ENCODE data around the gene CDC42BPB. TPM values are rescaled to one million over a fixed set of nuclear protein-coding genes. Genes with fewer than 3 reads are reported as not detected.
"Not testable (repeated sequence)": the region's sequence is repeated elsewhere in the genome, so short reads cannot be mapped to it uniquely, and the experiment has no call there.

The CDC42BPB gene
- total RNA-seq, 2 experiments from 2014 or later, result 6.4 to 7.4 TPM

- no peaks in the 10 kb centered on the region for H3K4me1 Mint-ChIP-seq (ENCODE audit: low read depth)
- DNase-seq, result no peak
- no peaks in the 10 kb centered on the region for H3K9me3 Mint-ChIP-seq
- no peak overlapping the region for H3K27ac Mint-ChIP-seq
- POLR2A ChIA-PET, result no interaction called here
- no peak overlapping the region for H3K4me3 Mint-ChIP-seq
- CTCF ChIA-PET, result no interaction called here
- H3K27me3 Mint-ChIP-seq, result no peaks in the 10 kb centered on the region
- no peaks in the 10 kb centered on the region for H3K36me3 Mint-ChIP-seq
- intact Hi-C loops (cut with micrococcal nuclease), result no loop called here
These were observed 29.9 kb downstream of the CDC42BPB start for GRCh38 chr14:103027451-103027850.

- CTCF ChIA-PET, result no interaction called here
- H3K4me3 Mint-ChIP-seq, result no peak overlapping the region
- POLR2A ChIA-PET, result no interaction called here
These were observed 30.4 kb downstream of the CDC42BPB start for GRCh38 chr14:103026988-103027387.

GRCh38 chr14:103026196-103026595 lies 31.2 kb downstream of the CDC42BPB start:
- POLR2A ChIA-PET; H3K4me1 Mint-ChIP-seq (ENCODE audit: low read depth); H3K27ac Mint-ChIP-seq; intact Hi-C loops (cut with micrococcal nuclease); H3K9me3 Mint-ChIP-seq; CTCF ChIA-PET; DNase-seq; H3K27me3 Mint-ChIP-seq; H3K4me3 Mint-ChIP-seq; H3K36me3 Mint-ChIP-seq: not testable (repeated sequence)

More at GRCh38 chr14:103026988-103027387, 30.4 kb downstream of the CDC42BPB start:
- no peaks in the 10 kb centered on the region for H3K9me3 Mint-ChIP-seq
- no peaks in the 10 kb centered on the region for H3K36me3 Mint-ChIP-seq
- H3K27ac Mint-ChIP-seq, result no peak overlapping the region
- no peak for DNase-seq
- H3K27me3 Mint-ChIP-seq, result no peaks in the 10 kb centered on the region
- intact Hi-C loops (cut with micrococcal nuclease), result no loop called here
- H3K4me1 Mint-ChIP-seq (ENCODE audit: low read depth), result no peaks in the 10 kb centered on the region

DNA sequence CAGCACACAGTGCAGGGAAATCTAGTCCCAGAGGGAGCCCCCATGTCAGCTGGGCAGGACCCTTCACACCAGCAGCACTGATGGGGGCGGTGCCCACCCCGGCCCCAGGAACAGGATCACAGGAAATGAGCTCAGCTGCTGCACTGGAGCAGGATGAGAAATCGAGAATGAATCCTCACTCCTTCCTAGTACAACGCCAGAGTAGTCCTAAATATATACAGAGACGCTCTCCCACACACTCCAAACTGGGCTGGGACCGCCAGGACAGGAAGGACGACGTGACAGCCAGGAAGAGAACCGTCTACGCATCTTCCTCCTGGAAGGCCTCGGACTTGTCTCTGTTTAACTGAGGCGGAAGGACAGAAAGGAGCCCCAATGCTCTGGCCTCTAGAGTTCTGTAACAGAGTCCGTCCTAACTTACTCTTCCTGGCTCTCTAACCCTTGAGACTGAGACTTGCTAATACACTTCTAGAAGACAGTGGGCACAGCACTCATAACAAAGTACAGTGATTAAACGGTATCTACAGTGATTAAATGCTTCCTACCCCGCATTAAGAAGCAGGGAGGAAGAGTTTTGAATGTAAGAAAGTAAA lies 33.4 kb downstream of the CDC42BPB start:
- no peaks in the 10 kb centered on the region for H3K9me3 Mint-ChIP-seq
- no peaks in the 10 kb centered on the region for H3K27me3 Mint-ChIP-seq
- no peaks in the 10 kb centered on the region for H3K4me1 Mint-ChIP-seq (ENCODE audit: low read depth)
- H3K27ac Mint-ChIP-seq, result no peak overlapping the region
- no peak for DNase-seq
- intact Hi-C loops (cut with micrococcal nuclease), result no loop called here
- no peak overlapping the region for H3K4me3 Mint-ChIP-seq
- CTCF ChIA-PET, result no interaction called here
- POLR2A ChIA-PET, result no interaction called here
- no peaks in the 10 kb centered on the region for H3K36me3 Mint-ChIP-seq

DNA sequence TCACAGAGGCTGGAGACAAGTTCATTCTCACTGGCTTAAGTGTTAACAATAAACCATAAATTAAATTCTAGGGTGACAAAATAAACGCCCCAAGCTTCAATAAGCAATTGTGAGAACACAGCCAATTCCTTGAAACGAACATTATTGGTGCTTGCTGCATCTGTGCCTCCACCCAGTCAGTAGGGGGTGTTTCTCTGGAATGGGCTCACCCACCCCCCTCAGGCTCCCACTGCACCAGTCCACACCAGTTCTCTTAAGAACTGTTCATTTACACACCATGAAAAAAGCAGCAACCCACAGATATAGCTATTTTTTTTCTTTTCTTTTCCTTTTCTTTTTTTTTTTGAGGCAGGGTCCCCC lies 34.7 kb downstream of the CDC42BPB start:
- POLR2A ChIA-PET, result no interaction called here
- Mint-ChIP-seq H3K4me3 (no peak overlapping the region), H3K4me1 (ENCODE audit: low read depth) (no peaks in the 10 kb centered on the region), H3K27me3 (peaks cover 2% of the 10 kb centered on the region), H3K27ac (no peak overlapping the region), H3K9me3 (no peaks in the 10 kb centered on the region), H3K36me3 (no peaks in the 10 kb centered on the region)
- CTCF ChIA-PET, result no interaction called here
- intact Hi-C loops (cut with micrococcal nuclease), result no loop called here
- no peak for DNase-seq

- DNase-seq, result no peak
- H3K4me1 Mint-ChIP-seq (ENCODE audit: low read depth), result no peaks in the 10 kb centered on the region
- H3K27ac Mint-ChIP-seq, result no peak overlapping the region
- CTCF ChIA-PET, result no interaction called here
- no peaks in the 10 kb centered on the region for H3K36me3 Mint-ChIP-seq
- H3K27me3 Mint-ChIP-seq, result peaks cover 2% of the 10 kb centered on the region
- POLR2A ChIA-PET, result no interaction called here
- H3K4me3 Mint-ChIP-seq, result no peak overlapping the region
- intact Hi-C loops (cut with micrococcal nuclease), result no loop called here
- H3K9me3 Mint-ChIP-seq, result no peaks in the 10 kb centered on the region
These were observed 35.2 kb downstream of the CDC42BPB start for GRCh38 chr14:103022002-103022684.

DNA sequence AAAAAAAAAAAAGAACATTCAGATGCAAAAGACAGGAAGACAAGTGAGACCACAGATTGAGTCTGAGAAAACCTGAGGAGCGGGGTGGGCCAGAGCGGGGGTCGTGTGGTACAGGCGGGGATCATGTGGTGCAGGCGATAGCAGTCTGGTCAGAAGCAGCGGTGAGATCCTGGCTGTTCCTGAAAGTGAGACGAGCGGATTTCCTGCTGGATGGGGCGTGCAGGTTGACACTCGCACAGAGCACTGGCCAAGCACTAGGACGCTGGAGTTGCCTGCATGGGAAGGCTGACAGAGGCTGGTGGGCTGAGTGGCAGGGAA lies 35.7 kb downstream of the CDC42BPB start:
- Mint-ChIP-seq H3K9me3 (no peaks in the 10 kb centered on the region), H3K27me3 (peaks cover 2% of the 10 kb centered on the region), H3K27ac (no peak overlapping the region), H3K4me3 (no peak overlapping the region), H3K36me3 (no peaks in the 10 kb centered on the region), H3K4me1 (ENCODE audit: low read depth) (no peaks in the 10 kb centered on the region)
- CTCF ChIA-PET, result no interaction called here
- POLR2A ChIA-PET, result no interaction called here
- no peak for DNase-seq
- intact Hi-C loops (cut with micrococcal nuclease), result no loop called here

DNA sequence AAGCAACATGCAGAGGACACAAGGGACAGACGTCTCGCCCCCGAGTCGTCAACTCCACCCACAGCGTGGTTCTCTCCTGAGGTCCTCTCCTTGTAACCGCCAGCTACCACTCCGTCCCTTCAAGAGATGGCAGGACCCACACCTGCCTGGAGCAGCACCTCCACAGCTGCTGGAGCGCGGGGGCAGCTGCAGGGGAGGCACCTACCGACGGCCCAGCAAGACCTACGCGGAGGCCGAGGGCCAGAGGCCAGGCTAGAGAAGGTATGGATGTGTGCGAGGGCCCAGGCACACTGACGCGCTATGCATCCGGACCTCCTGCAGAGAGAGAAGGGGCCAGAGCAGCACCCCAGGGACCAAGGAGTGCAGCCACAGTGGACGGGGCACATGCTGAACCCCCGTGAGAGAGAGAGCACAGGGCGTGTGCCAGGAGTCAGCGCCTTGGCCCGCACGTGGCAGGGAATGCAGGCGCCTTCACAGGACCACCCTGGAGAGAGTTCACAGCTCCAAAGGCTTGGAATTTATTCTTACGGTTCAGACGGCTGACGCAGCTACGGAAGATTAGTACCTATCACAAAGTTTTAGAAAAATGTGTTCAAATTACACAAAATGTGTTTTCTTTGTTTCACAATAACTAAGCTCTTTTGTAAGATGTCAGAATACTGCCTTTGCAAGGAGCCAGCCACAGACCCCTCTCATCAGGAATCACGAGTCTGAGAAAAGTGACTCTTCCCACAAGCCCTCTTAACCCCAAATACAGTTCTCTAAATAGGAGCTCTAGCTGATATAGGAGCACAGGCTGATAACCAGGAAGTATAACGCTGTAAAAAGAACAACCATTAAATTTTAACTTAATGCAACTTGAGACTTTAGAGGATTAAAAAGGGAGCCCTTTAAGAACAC lies 36.8 kb downstream of the CDC42BPB start:
- intact Hi-C loops (cut with micrococcal nuclease), result no loop called here
- H3K9me3 Mint-ChIP-seq, result no peaks in the 10 kb centered on the region
- H3K4me3 Mint-ChIP-seq, result no peak overlapping the region
- no peak for DNase-seq
- no peaks in the 10 kb centered on the region for H3K4me1 Mint-ChIP-seq (ENCODE audit: low read depth)
- ChIA-PET CTCF (no interaction called here), POLR2A (no interaction called here)
- no peak overlapping the region for H3K27ac Mint-ChIP-seq
- H3K36me3 Mint-ChIP-seq, result no peaks in the 10 kb centered on the region
- peaks cover 2% of the 10 kb centered on the region for H3K27me3 Mint-ChIP-seq

DNA sequence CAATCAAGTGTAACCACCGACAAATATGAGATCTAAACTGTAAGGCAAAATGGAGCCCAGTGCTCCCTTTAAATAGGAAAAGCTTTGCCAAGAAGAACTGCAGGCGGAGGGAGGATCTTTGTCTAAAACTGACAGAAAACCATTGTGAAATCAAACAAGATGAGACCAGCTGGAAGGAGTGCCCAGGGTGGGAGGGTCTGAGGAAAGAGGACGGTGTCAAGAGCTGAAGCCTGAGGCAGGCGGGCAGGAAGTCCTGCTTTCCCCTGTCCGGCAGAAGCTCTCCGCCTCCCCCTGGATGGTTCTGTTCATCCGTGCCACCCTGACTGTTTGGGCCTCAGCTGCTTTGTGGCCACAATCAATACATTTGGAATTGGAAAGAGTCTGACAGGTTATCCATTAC lies 37.5 kb downstream of the CDC42BPB start:
- Mint-ChIP-seq H3K27me3 (peaks cover 2% of the 10 kb centered on the region), H3K9me3 (no peaks in the 10 kb centered on the region), H3K4me1 (ENCODE audit: low read depth) (peaks cover 2% of the 10 kb centered on the region), H3K36me3 (no peaks in the 10 kb centered on the region), H3K27ac (no peak overlapping the region), H3K4me3 (no peak overlapping the region)
- DNase-seq, result no peak
- intact Hi-C loops (cut with micrococcal nuclease), result no loop called here
- ChIA-PET CTCF (no interaction called here), POLR2A (no interaction called here)

GRCh38 chr14:103019236-103019635 lies 38.1 kb downstream of the CDC42BPB start:
- POLR2A ChIA-PET, result no interaction called here
- no peak overlapping the region for H3K27ac Mint-ChIP-seq
- peaks cover 8% of the 10 kb centered on the region for H3K4me1 Mint-ChIP-seq (ENCODE audit: low read depth)
- peaks cover 2% of the 10 kb centered on the region for H3K27me3 Mint-ChIP-seq
- CTCF ChIA-PET, result no interaction called here
- H3K9me3 Mint-ChIP-seq, result no peaks in the 10 kb centered on the region
- H3K4me3 Mint-ChIP-seq, result no peak overlapping the region
- DNase-seq, result no peak
- intact Hi-C loops (cut with micrococcal nuclease), result no loop called here
- no peaks in the 10 kb centered on the region for H3K36me3 Mint-ChIP-seq

DNA sequence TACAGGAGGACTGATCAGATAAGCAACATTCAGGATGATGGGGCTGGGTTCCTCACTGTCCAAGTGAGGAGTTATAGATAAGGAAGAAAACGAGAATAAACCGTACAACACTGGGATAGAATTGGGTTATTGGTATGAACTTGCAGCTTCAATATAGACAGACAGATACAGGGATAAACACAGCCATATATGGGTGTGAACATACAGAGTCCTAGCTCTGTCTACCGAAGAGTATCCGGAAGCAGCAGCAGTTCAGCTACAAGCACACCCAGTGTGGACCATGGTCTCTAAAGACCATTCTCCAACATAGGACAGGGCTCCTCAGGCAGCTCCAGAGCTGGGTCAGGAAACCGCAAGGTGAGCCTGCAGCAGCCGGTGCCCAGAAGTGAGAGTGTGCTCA lies 40.8 kb downstream of the CDC42BPB start:
- DNase-seq, result no peak
- Mint-ChIP-seq H3K36me3 (no peaks in the 10 kb centered on the region), H3K4me3 (no peak overlapping the region), H3K27ac (no peak overlapping the region), H3K27me3 (peaks cover 2% of the 10 kb centered on the region), H3K9me3 (no peaks in the 10 kb centered on the region), H3K4me1 (ENCODE audit: low read depth) (peaks cover 9% of the 10 kb centered on the region)
- CTCF ChIA-PET, result interaction anchor here (0.5 kb wide), 1 partner anchor 348 kb away, joined by 3 read pairs; no protein-coding TSS in a partner anchor
- POLR2A ChIA-PET, result no interaction called here
- intact Hi-C loops (cut with micrococcal nuclease), result no loop called here

GRCh38 chr14:103016071-103016470 lies 41.3 kb downstream of the CDC42BPB start:
- DNase-seq, result no peak
- ChIA-PET CTCF (no interaction called here), POLR2A (no interaction called here)
- Mint-ChIP-seq H3K27ac (no peak overlapping the region), H3K4me1 (ENCODE audit: low read depth) (peaks cover 9% of the 10 kb centered on the region), H3K9me3 (no peaks in the 10 kb centered on the region), H3K4me3 (no peak overlapping the region), H3K27me3 (peaks cover 2% of the 10 kb centered on the region), H3K36me3 (no peaks in the 10 kb centered on the region)
- intact Hi-C loops (cut with micrococcal nuclease), result no loop called here

DNA sequence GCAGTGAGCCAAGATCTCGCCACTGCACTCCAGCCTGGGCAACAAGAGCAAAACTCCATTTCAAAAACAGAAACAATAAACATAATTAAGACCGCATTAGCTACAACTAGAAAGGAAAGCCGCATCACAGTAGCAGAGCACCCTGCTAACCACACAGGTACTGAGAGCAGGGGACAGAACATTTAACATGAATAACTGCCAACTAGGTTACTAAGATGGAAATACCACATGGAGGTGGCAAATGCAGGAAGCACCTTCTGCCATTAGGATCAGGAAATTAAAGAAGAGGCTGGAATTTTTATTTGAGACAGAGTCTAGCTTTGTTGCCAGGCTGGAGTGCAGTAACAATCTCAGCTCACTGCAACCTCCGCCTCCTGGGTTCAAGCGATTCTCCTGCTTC lies 41.9 kb downstream of the CDC42BPB start:
- peaks cover 9% of the 10 kb centered on the region for H3K4me1 Mint-ChIP-seq (ENCODE audit: low read depth)
- H3K9me3 Mint-ChIP-seq, result no peaks in the 10 kb centered on the region
- no peak overlapping the region for H3K27ac Mint-ChIP-seq
- no peaks in the 10 kb centered on the region for H3K36me3 Mint-ChIP-seq
- POLR2A ChIA-PET, result no interaction called here
- peaks cover 2% of the 10 kb centered on the region for H3K27me3 Mint-ChIP-seq
- DNase-seq, result no peak
- CTCF ChIA-PET, result no interaction called here
- intact Hi-C loops (cut with micrococcal nuclease), result no loop called here
- no peak overlapping the region for H3K4me3 Mint-ChIP-seq

Data from activated CD4-positive, alpha-beta memory T cell treated with anti-CD3 and anti-CD28 coated beads for 36 hours (primary cell).